HG02763 (cell line): ENCODE results near the gene FNDC8.
"Not testable (repeated sequence)": the region's sequence is repeated elsewhere in the genome, so short reads cannot be mapped to it uniquely, and the experiment has no call there.

ENCODE experiments used
- ATAC-seq: cut with Tn5 transposase; IDR thresholded peaks from one replicate; pipeline ENCODE4 v1.9.1; 2021; ENCODE audit warnings: mild to moderate bottlenecking, moderate library complexity; ENCODE audit not compliant: unreplicated experiment

Gene FNDC8

GRCh38 chr17:35121315-35121714, at the start of gene FNDC8:
Gene FNDC8, plus strand, starts transcription at chr17:35121615. Its CDS starts 79 bp downstream, at chr17:35121694.
- ATAC-seq, result no peak

- no peak for ATAC-seq
Measured at GRCh38 chr17:35073183-35073790, 48.1 kb upstream of the FNDC8 start.

GRCh38 chr17:35073991-35074627, 47.3 kb upstream of the FNDC8 start:
- no peak for ATAC-seq

- ATAC-seq, result no peak
Measured at GRCh38 chr17:35074711-35075707, 46.4 kb upstream of the FNDC8 start.

GRCh38 chr17:35076874-35077273, 44.5 kb upstream of the FNDC8 start:
- no peak for ATAC-seq

GRCh38 chr17:35079547-35080423, 41.6 kb upstream of the FNDC8 start:
- ATAC-seq, result no peak

- peak; percentile 62 for ATAC-seq
Measured at GRCh38 chr17:35080536-35080935, 40.9 kb upstream of the FNDC8 start.

- no peak for ATAC-seq
Measured at GRCh38 chr17:35081638-35082037, 39.8 kb upstream of the FNDC8 start.

GRCh38 chr17:35082073-35082657, 39.2 kb upstream of the FNDC8 start:
- no peak for ATAC-seq

GRCh38 chr17:35083071-35083470, 38.3 kb upstream of the FNDC8 start:
- ATAC-seq, result no peak

GRCh38 chr17:35084987-35085386, 36.4 kb upstream of the FNDC8 start:
- ATAC-seq, result no peak

GRCh38 chr17:35086164-35086563, 35.3 kb upstream of the FNDC8 start:
- ATAC-seq, result no peak

- ATAC-seq, result no peak
Measured at GRCh38 chr17:35086931-35087573, 34.4 kb upstream of the FNDC8 start.

GRCh38 chr17:35087731-35088355, 33.6 kb upstream of the FNDC8 start:
- ATAC-seq, result no peak

GRCh38 chr17:35088356-35088880, 33.0 kb upstream of the FNDC8 start:
- ATAC-seq, result no peak

- ATAC-seq, result peak; percentile 72
Measured at GRCh38 chr17:35088881-35089585, 32.4 kb upstream of the FNDC8 start.

- ATAC-seq, result peak; percentile 7
Measured at GRCh38 chr17:35089586-35090296, 31.7 kb upstream of the FNDC8 start.

- not testable (repeated sequence) for ATAC-seq
Measured at GRCh38 chr17:35090707-35091106, 30.7 kb upstream of the FNDC8 start.
